ENCODE measurements around the gene STAG3.
A peak's percentile ranks its signal among the peaks of the same experiment; 100 is the strongest.

- TF ChIP-seq E2F1 (CRISPR knock-in tag; IDR thresholded peaks at IDR 0.05) (no peak), TCF7 (CRISPR knock-in tag; IDR thresholded peaks at IDR 0.05; ENCODE audit: low read depth) (no peak), CTCF (IDR thresholded peaks at IDR 0.05) (no peak), TEAD4 (CRISPR knock-in tag; IDR thresholded peaks at IDR 0.05) (0 out of 2 replicates have a peak, but pooled peaks have one; percentile 19), ATF3 (CRISPR knock-in tag; conservative IDR thresholded peaks at IDR 0.05) (no peak)
These were observed 19.3 kb upstream of the STAG3 start, which contains the start of gene TRAPPC14 for GRCh38 chr7:100158229-100159098.
